Measurements from ENCODE around the gene UROC1. TPM values are rescaled to one million over a fixed set of nuclear protein-coding genes. Genes with fewer than 3 reads are reported as not detected.

UROC1 gene
- total RNA-seq, 1 experiment from 2014 or later = not detected

GRCh38 chr3:126516152-126516935, 1.2 kb downstream of the UROC1 start:
- H3K4me3 ChIP-seq = no peak overlapping the region
- DNase-seq = no peak
- H3K36me3 ChIP-seq (ENCODE audit: low read depth) = no peaks in the 10 kb centered on the region
- no peaks in the 10 kb centered on the region for H3K9me3 ChIP-seq (ENCODE audit: insufficient read depth, low read depth)
- ChIA-PET POLR2A (ENCODE audit: unreplicated experiment) (no interaction called here), CTCF (no interaction called here)
- no peaks in the 10 kb centered on the region for H3F3A ChIP-seq (ENCODE audit: insufficient read depth, low read depth)
- H4K20me1 ChIP-seq (ENCODE audit: insufficient read depth) = no peaks in the 10 kb centered on the region; the same call in 1 of the 2 replicates
- no peak overlapping the region for H3K27ac ChIP-seq
- no peaks in the 10 kb centered on the region for H3K79me2 ChIP-seq (ENCODE audit: low read depth)
- TF ChIP-seq, protein P1, sequence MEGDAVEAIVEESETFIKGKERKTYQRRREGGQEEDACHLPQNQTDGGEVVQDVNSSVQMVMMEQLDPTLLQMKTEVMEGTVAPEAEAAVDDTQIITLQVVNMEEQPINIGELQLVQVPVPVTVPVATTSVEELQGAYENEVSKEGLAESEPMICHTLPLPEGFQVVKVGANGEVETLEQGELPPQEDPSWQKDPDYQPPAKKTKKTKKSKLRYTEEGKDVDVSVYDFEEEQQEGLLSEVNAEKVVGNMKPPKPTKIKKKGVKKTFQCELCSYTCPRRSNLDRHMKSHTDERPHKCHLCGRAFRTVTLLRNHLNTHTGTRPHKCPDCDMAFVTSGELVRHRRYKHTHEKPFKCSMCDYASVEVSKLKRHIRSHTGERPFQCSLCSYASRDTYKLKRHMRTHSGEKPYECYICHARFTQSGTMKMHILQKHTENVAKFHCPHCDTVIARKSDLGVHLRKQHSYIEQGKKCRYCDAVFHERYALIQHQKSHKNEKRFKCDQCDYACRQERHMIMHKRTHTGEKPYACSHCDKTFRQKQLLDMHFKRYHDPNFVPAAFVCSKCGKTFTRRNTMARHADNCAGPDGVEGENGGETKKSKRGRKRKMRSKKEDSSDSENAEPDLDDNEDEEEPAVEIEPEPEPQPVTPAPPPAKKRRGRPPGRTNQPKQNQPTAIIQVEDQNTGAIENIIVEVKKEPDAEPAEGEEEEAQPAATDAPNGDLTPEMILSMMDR (conservative IDR thresholded peaks at IDR 0.05) = no peak
- TF ChIP-seq EZH2 (IDR thresholded peaks at IDR 0.05; ENCODE audit: low read depth) = no peak
- H3K9me2 ChIP-seq (ENCODE audit: insufficient read depth) = no peaks in the 10 kb centered on the region
- H3K27me3 ChIP-seq (ENCODE audit: insufficient read depth, low read depth) = peaks cover 7% of the 10 kb centered on the region; the same call in 1 of the 2 replicates
- H3K4me1 ChIP-seq (replicated peaks; ENCODE audit: insufficient read depth) = no peaks in the 10 kb centered on the region
- no TSS peak for BruUV-seq (replicated peaks)
- H3K4me2 ChIP-seq = no peak overlapping the region
- no peak overlapping the region for H2AFZ ChIP-seq
- intact Hi-C loops (cut with micrococcal nuclease; ENCODE audit: unreplicated experiment) = no loop called here

DNA sequence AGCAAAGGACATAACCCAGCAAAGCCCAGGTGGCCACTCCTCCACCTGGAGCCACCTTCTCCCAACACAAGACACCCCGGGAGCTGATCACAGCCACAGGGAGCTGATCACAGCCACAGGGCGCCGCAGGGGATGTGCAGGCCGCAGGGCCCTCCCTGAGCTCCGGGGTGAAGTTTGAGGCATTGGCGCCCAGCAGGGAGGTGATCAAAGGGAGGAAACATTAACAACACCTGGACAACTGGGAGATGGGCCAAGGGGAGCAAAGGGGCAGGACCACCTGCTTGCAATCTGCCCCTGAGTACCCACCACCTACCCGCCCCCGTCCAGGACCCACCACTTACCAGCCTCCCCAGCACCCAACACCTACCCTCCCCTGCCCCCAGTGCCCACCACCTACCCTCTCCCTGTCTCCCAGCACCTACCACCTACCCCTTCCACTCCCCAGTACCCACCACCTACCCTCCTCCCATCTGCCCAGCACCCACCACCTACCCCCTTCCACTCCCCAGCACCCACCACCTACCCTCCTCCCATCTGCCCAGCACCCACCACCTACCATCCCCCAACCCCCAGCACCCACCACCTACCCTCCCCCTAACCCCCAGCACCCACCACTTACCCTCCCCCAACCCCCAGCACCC, 2.4 kb downstream of the UROC1 start:
- no peak overlapping the region for H2AFZ ChIP-seq
- H3K9me3 ChIP-seq (ENCODE audit: insufficient read depth, low read depth) = no peaks in the 10 kb centered on the region
- no peak overlapping the region for H3K27ac ChIP-seq
- H3F3A ChIP-seq (ENCODE audit: insufficient read depth, low read depth) = no peaks in the 10 kb centered on the region
- H3K4me3 ChIP-seq = no peak overlapping the region
- TF ChIP-seq, protein P1 (conservative IDR thresholded peaks at IDR 0.05) = no peak
- TF ChIP-seq EZH2 (IDR thresholded peaks at IDR 0.05; ENCODE audit: low read depth) = no peak
- DNase-seq = no peak
- BruUV-seq (replicated peaks) = no TSS peak
- no peaks in the 10 kb centered on the region for H3K9me2 ChIP-seq (ENCODE audit: insufficient read depth)
- CTCF ChIA-PET = no interaction called here
- no peaks in the 10 kb centered on the region for H3K4me1 ChIP-seq (replicated peaks; ENCODE audit: insufficient read depth)
- H4K20me1 ChIP-seq (ENCODE audit: insufficient read depth) = no peaks in the 10 kb centered on the region; the same call in 1 of the 2 replicates
- no peaks in the 10 kb centered on the region for H3K36me3 ChIP-seq (ENCODE audit: low read depth)
- POLR2A ChIA-PET (ENCODE audit: unreplicated experiment) = no interaction called here
- intact Hi-C loops (cut with micrococcal nuclease; ENCODE audit: unreplicated experiment) = no loop called here
- H3K27me3 ChIP-seq (ENCODE audit: insufficient read depth, low read depth) = peaks cover 4% of the 10 kb centered on the region; the same call in 1 of the 2 replicates
- H3K4me2 ChIP-seq = no peak overlapping the region
- H3K79me2 ChIP-seq (ENCODE audit: low read depth) = no peaks in the 10 kb centered on the region

- no peaks in the 10 kb centered on the region for H3K27me3 ChIP-seq (ENCODE audit: insufficient read depth, low read depth)
- H4K20me1 ChIP-seq (ENCODE audit: insufficient read depth) = no peaks in the 10 kb centered on the region
- POLR2A ChIA-PET (ENCODE audit: unreplicated experiment) = no interaction called here
- H3K9me3 ChIP-seq (ENCODE audit: insufficient read depth, low read depth) = no peaks in the 10 kb centered on the region
- CTCF ChIA-PET = no interaction called here
- DNase-seq = no peak
- H3K4me3 ChIP-seq = no peak overlapping the region
- H3K27ac ChIP-seq = no peak overlapping the region
- TF ChIP-seq, protein P1 (conservative IDR thresholded peaks at IDR 0.05) = no peak
- no peak for TF ChIP-seq EZH2 (IDR thresholded peaks at IDR 0.05; ENCODE audit: low read depth)
- intact Hi-C loops (cut with micrococcal nuclease; ENCODE audit: unreplicated experiment) = no loop called here
- no peak overlapping the region for H3K4me2 ChIP-seq
- no peak overlapping the region for H2AFZ ChIP-seq
- no peaks in the 10 kb centered on the region for H3K4me1 ChIP-seq (replicated peaks; ENCODE audit: insufficient read depth)
- no TSS peak for BruUV-seq (replicated peaks)
- no peaks in the 10 kb centered on the region for H3F3A ChIP-seq (ENCODE audit: insufficient read depth, low read depth)
- H3K36me3 ChIP-seq (ENCODE audit: low read depth) = no peaks in the 10 kb centered on the region
- H3K79me2 ChIP-seq (ENCODE audit: low read depth) = no peaks in the 10 kb centered on the region
- H3K9me2 ChIP-seq (ENCODE audit: insufficient read depth) = no peaks in the 10 kb centered on the region
Measured at GRCh38 chr3:126514161-126514560, 3.4 kb downstream of the UROC1 start.

Data from PC-9 (cell line).